K562 (cell line): ENCODE data around the gene STX2. TPM values are rescaled to one million over a fixed set of nuclear protein-coding genes. Genes with fewer than 3 reads are reported as not detected.

Experiments
- CBFA2T2 ChIP-seq: fragments of 450-650 bp; conservative IDR thresholded peaks from 2 replicates; pipeline ENCODE4 v1.6.1; 2017; ENCODE audit warnings: mild to moderate bottlenecking
- CGGBP1 ChIP-seq: fragments of 250-450 bp; sonication (Bioruptor Pico); IDR thresholded peaks from 2 replicates; pipeline ENCODE4 v1.9.0; 2021; ENCODE audit warnings: mild to moderate bottlenecking
- CXXC5 ChIP-seq: fragments of 250-450 bp; sonication (Bioruptor Pico); IDR thresholded peaks from 2 replicates; pipeline ENCODE4 v1.8.0; 2022; ENCODE audit warnings: inconsistent platforms, mild to moderate bottlenecking, moderate library complexity
- EWSR1 ChIP-seq: fragments of 450-650 bp; IDR thresholded peaks from 2 replicates; pipeline ENCODE4 v1.6.1; 2018; ENCODE audit warnings: borderline replicate concordance, mild to moderate bottlenecking, low read depth, moderate library complexity; ENCODE audit not compliant: partially characterized antibody
- MEIS2 ChIP-seq: fragments of 450-650 bp; IDR thresholded peaks from 2 replicates; pipeline ENCODE4 v1.6.1; 2014; ENCODE audit warnings: mild to moderate bottlenecking; ENCODE audit not compliant: partially characterized antibody
- PTTG1 ChIP-seq: fragments of 450-650 bp; IDR thresholded peaks from 2 replicates; pipeline ENCODE4 v1.6.1; 2016; ENCODE audit warnings: low read depth, mild to moderate bottlenecking, missing genetic modification characterization, missing compliant biosample characterization
- ZBTB33 ChIP-seq: sonication (generic); formaldehyde crosslinking; IDR thresholded peaks from 2 replicates; pipeline ENCODE4 v1.8.1; 2023; ENCODE audit warnings: mild to moderate bottlenecking, missing genetic modification reagents
- ZKSCAN3 ChIP-seq: fragments of 250-450 bp; sonication (Bioruptor Pico); IDR thresholded peaks from 2 replicates; pipeline ENCODE4 v1.4.0; 2020
- ZNF143 ChIP-seq: sonication (generic); formaldehyde crosslinking; IDR thresholded peaks from 2 replicates; pipeline ENCODE4 v1.9.0; 2022; ENCODE audit warnings: mild to moderate bottlenecking, missing genetic modification reagents
- ZNF395 ChIP-seq: fragments of 200-800 bp; sonication (Bioruptor generic); IDR thresholded peaks from 2 replicates; pipeline ENCODE4 v1.6.1; 2017; ENCODE audit warnings: missing genetic modification characterization, missing compliant biosample characterization
- polyA plus RNA-seq, 8 experiments: library from polyadenylated mRNA; depleted of rRNA in 4 of 8; stranded (reverse) in 5 of 8; unstranded in 3 of 8; fragments of >200 nt; fragmentation: Nextera tagmentation in 2 of 8; fragmentation: Illumina TruSeq in 1 of 8; extraction: Ambion mirVana in 2 of 8; extraction: Trizol in 1 of 8; gene quantifications; 2 replicates each; pipeline versions ENCODE4 v1.2.1 to v1.2.3, GENCODE V29; 2011 to 2014; ENCODE audit warnings: inconsistent platforms in 1 of 8, missing spikeins in 1 of 8
- total RNA-seq, 7 experiments: library from RNA; depleted of rRNA in 6 of 7; stranded (reverse); fragments of >200 nt in 6 of 7; fragmentation: Illumina TruSeq in 2 of 7; extraction: Trizol in 2 of 7; gene quantifications; 2 replicates each; pipeline versions ENCODE4 v1.2.1 to v1.2.3, GENCODE V29; 2011 to 2021; ENCODE audit warnings: low replicate concordance in 1 of 7
- TF ChIP-seq, protein P1 (sequence below): fragments of 450-650 bp; formaldehyde crosslinking; IDR thresholded peaks from 2 replicates; pipeline ENCODE4 v1.4.0; 2020; ENCODE audit warnings: mild to moderate bottlenecking, moderate library complexity
- TF ChIP-seq, protein P2 (sequence below): fragments of 250-450 bp; sonication (Bioruptor Pico); IDR thresholded peaks from 2 replicates; pipeline ENCODE4 v1.5.0; 2021; ENCODE audit warnings: mild to moderate bottlenecking, borderline replicate concordance
- TF ChIP-seq, protein P3 (sequence below): fragments of 450-650 bp; IDR thresholded peaks from 2 replicates; pipeline ENCODE4 v1.7.0; 2016; ENCODE audit warnings: borderline replicate concordance
- TF ChIP-seq, protein P4 (sequence below): sonication (generic); formaldehyde crosslinking; IDR thresholded peaks from 2 replicates; pipeline ENCODE4 v1.8.0; 2023; ENCODE audit warnings: mild to moderate bottlenecking, missing genetic modification reagents

STX2 gene
- total and polyA plus RNA-seq, 9 of the 15 experiments (the other 6 are each of a cell fraction or from before 2014, with no cell fraction given) = 22.2 to 54.6 (median 30.8) TPM

DNA sequence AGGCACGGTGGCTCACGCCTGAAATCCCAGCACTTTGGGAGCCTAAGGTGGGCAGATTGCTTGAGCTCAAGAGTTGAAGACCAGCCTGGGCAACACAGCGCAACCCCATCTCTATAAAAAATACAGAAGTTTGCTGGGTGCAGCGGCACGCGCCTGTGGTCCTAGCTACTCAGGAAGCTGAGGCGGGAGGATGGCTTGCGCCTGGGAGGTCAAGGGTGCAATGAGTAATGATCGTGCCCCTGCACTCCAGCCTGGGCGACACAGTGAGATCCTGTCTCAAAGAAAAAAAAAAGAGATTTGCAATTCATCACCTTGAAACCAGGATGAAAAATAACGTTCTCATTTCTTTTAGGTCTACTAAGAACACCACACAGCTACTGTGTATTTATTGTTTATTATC, 4.0 kb downstream of the STX2 start (continued):
- TF ChIP-seq ZBTB33 (peak; percentile 44; the same call in 1 of the 2 replicates), CGGBP1 (no peak), ZKSCAN3 (no peak), CXXC5 (CRISPR knock-in tag) (peak; percentile 17; the same call in 1 of the 2 replicates), EWSR1 (no peak), PTTG1 (tag) (no peak), CBFA2T2 (no peak), ZNF395 (no peak), ZNF143 (CRISPR knock-in tag) (no peak), MEIS2 (peak; percentile 52)
- TF ChIP-seq, protein P1, sequence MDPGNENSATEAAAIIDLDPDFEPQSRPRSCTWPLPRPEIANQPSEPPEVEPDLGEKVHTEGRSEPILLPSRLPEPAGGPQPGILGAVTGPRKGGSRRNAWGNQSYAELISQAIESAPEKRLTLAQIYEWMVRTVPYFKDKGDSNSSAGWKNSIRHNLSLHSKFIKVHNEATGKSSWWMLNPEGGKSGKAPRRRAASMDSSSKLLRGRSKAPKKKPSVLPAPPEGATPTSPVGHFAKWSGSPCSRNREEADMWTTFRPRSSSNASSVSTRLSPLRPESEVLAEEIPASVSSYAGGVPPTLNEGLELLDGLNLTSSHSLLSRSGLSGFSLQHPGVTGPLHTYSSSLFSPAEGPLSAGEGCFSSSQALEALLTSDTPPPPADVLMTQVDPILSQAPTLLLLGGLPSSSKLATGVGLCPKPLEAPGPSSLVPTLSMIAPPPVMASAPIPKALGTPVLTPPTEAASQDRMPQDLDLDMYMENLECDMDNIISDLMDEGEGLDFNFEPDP = no peak
- TF ChIP-seq, protein P2, sequence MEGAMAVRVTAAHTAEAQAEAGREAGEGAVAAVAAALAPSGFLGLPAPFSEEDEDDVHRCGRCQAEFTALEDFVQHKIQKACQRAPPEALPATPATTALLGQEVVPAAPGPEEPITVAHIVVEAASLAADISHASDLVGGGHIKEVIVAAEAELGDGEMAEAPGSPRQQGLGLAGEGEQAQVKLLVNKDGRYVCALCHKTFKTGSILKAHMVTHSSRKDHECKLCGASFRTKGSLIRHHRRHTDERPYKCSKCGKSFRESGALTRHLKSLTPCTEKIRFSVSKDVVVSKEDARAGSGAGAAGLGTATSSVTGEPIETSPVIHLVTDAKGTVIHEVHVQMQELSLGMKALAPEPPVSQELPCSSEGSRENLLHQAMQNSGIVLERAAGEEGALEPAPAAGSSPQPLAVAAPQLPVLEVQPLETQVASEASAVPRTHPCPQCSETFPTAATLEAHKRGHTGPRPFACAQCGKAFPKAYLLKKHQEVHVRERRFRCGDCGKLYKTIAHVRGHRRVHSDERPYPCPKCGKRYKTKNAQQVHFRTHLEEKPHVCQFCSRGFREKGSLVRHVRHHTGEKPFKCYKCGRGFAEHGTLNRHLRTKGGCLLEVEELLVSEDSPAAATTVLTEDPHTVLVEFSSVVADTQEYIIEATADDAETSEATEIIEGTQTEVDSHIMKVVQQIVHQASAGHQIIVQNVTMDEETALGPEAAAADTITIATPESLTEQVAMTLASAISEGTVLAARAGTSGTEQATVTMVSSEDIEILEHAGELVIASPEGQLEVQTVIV (CRISPR knock-in tag) = no peak
- TF ChIP-seq, protein P3, sequence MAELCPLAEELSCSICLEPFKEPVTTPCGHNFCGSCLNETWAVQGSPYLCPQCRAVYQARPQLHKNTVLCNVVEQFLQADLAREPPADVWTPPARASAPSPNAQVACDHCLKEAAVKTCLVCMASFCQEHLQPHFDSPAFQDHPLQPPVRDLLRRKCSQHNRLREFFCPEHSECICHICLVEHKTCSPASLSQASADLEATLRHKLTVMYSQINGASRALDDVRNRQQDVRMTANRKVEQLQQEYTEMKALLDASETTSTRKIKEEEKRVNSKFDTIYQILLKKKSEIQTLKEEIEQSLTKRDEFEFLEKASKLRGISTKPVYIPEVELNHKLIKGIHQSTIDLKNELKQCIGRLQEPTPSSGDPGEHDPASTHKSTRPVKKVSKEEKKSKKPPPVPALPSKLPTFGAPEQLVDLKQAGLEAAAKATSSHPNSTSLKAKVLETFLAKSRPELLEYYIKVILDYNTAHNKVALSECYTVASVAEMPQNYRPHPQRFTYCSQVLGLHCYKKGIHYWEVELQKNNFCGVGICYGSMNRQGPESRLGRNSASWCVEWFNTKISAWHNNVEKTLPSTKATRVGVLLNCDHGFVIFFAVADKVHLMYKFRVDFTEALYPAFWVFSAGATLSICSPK = no peak
- TF ChIP-seq, protein P4, sequence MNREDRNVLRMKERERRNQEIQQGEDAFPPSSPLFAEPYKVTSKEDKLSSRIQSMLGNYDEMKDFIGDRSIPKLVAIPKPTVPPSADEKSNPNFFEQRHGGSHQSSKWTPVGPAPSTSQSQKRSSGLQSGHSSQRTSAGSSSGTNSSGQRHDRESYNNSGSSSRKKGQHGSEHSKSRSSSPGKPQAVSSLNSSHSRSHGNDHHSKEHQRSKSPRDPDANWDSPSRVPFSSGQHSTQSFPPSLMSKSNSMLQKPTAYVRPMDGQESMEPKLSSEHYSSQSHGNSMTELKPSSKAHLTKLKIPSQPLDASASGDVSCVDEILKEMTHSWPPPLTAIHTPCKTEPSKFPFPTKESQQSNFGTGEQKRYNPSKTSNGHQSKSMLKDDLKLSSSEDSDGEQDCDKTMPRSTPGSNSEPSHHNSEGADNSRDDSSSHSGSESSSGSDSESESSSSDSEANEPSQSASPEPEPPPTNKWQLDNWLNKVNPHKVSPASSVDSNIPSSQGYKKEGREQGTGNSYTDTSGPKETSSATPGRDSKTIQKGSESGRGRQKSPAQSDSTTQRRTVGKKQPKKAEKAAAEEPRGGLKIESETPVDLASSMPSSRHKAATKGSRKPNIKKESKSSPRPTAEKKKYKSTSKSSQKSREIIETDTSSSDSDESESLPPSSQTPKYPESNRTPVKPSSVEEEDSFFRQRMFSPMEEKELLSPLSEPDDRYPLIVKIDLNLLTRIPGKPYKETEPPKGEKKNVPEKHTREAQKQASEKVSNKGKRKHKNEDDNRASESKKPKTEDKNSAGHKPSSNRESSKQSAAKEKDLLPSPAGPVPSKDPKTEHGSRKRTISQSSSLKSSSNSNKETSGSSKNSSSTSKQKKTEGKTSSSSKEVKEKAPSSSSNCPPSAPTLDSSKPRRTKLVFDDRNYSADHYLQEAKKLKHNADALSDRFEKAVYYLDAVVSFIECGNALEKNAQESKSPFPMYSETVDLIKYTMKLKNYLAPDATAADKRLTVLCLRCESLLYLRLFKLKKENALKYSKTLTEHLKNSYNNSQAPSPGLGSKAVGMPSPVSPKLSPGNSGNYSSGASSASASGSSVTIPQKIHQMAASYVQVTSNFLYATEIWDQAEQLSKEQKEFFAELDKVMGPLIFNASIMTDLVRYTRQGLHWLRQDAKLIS = no peak
